Bronchial epithelial cell (primary cell): ENCODE results near the gene PDAP1. TPM values are rescaled to one million over a fixed set of nuclear protein-coding genes. Genes with fewer than 3 reads are reported as not detected.

Experiments used
- DNase-seq: peaks from one replicate; pipeline ENCODE4 v3.0.0-alpha.2; 2010; ENCODE audit warnings: low read depth
- FAIRE-seq: peaks from 2 replicates; lab custom pipeline; 2011; peaks lifted over from hg19 to GRCh38; lab: Jason Lieb, UNC
- H3K27me3 ChIP-seq: 2 replicates; pipeline ENCODE4 v1.5.1; 2011; ENCODE audit warnings: low read length; ENCODE audit not compliant: control insufficient read depth, insufficient read depth
- H3K36me3 ChIP-seq: 2 replicates; pipeline ENCODE4 v1.5.1; 2011; ENCODE audit warnings: low read length; ENCODE audit not compliant: control insufficient read depth, insufficient read depth
- H3K4me3 ChIP-seq: 2 replicates; pipeline ENCODE4 v1.5.1; 2011; ENCODE audit warnings: mild to moderate bottlenecking, low read depth, low read length, control low read depth
- CTCF ChIP-seq: IDR thresholded peaks from 2 replicates; pipeline ENCODE4 v1.5.1; 2011; ENCODE audit warnings: mild to moderate bottlenecking, moderate library complexity, low read length, control low read depth, inconsistent platforms; ENCODE audit not compliant: insufficient read depth, severe bottlenecking
- total RNA-seq: library from RNA; depleted of rRNA; stranded (reverse); fragments of >200 nt; gene quantifications from 2 replicates; pipeline ENCODE4 v1.2.1, GENCODE V29; 2014

PDAP1 gene
- total RNA-seq, 1 donor from 2014 or later, result 38.2 TPM

GRCh38 chr7:99429756-99430155 is 21.4 kb upstream of the PDAP1 start:
- FAIRE-seq (peak; percentile 50), DNase-seq (no peak)
- Histone ChIP-seq H3K4me3 (no peak overlapping the region), H3K36me3 (peaks cover 29% of the 10 kb centered on the region), H3K27me3 (no peaks in the 10 kb centered on the region)
- TF ChIP-seq CTCF, result no peak

GRCh38 chr7:99428972-99429566 is 20.7 kb upstream of the PDAP1 start:
- H3K27me3 ChIP-seq, result no peaks in the 10 kb centered on the region
- H3K4me3 ChIP-seq, result no peak overlapping the region
- no peak for TF ChIP-seq CTCF
- FAIRE-seq (peak; percentile 75), DNase-seq (no peak)
- H3K36me3 ChIP-seq, result peaks cover 31% of the 10 kb centered on the region

GRCh38 chr7:99424932-99425730 is 16.7 kb upstream of the PDAP1 start:
- peaks cover 24% of the 10 kb centered on the region for H3K36me3 ChIP-seq
- H3K27me3 ChIP-seq, result no peaks in the 10 kb centered on the region
- TF ChIP-seq CTCF, result no peak
- no peak for FAIRE-seq
- no peak for DNase-seq
- H3K4me3 ChIP-seq, result no peak overlapping the region

- no peak overlapping the region for H3K4me3 ChIP-seq
- peaks cover 32% of the 10 kb centered on the region for H3K36me3 ChIP-seq
- DNase-seq, result no peak
- no peak for FAIRE-seq
- no peaks in the 10 kb centered on the region for H3K27me3 ChIP-seq
- TF ChIP-seq CTCF, result no peak
Measured at GRCh38 chr7:99422625-99423024, 14.2 kb upstream of the PDAP1 start.

- DNase-seq (no peak), FAIRE-seq (no peak)
- H3K36me3 ChIP-seq, result peaks cover 36% of the 10 kb centered on the region
- H3K4me3 ChIP-seq, result no peak overlapping the region
- TF ChIP-seq CTCF, result no peak
- no peaks in the 10 kb centered on the region for H3K27me3 ChIP-seq
Measured at GRCh38 chr7:99422186-99422585, 13.8 kb upstream of the PDAP1 start.
